ENCODE data around the gene RNF141. TPM values are rescaled to one million over a fixed set of nuclear protein-coding genes. Genes with fewer than 3 reads are reported as not detected.

RNF141 gene
- total and polyA plus RNA-seq, 2 of the 13 experiments (the other 11 are each of a cell fraction or from before 2014, with no cell fraction given), result 9.3 to 22.4 TPM

GRCh38 chr11:10526974-10527918 is 13.7 kb downstream of the RNF141 start:
- H3K4me2 ChIP-seq (ENCODE audit: low read depth, low read length), result no peak overlapping the region
- in situ Hi-C loops (cut with HindIII; ENCODE audit: extremely low pct_ligation_motif_present, low pct_unique_long_range_greater_than_20kb) (no loop called here), intact Hi-C loops (cut with micrococcal nuclease; ENCODE audit: unreplicated experiment) (no loop called here)
- FAIRE-seq (no peak), ATAC-seq (no peak), DNase-seq (ENCODE audit: low spot score) (no peak)
- H2AFZ ChIP-seq (ENCODE audit: low read length), result no peak overlapping the region
- no peaks in the 10 kb centered on the region for H3K9me3 ChIP-seq (ENCODE audit: low read length)
- ChIA-PET POLR2A (no interaction called here), CTCF (ENCODE audit: low intra/inter-chr PET ratio, low total read pairs) (no interaction called here)
- no peaks in the 10 kb centered on the region for H3K79me2 ChIP-seq (ENCODE audit: insufficient read depth, low read length)
- H4K20me1 ChIP-seq (ENCODE audit: insufficient read depth, low read length), result no peaks in the 10 kb centered on the region
- peaks cover 4 to 29% of the 10 kb centered on the region in 2 experiments for H3K36me3 ChIP-seq (replicated peaks in 1 of 2; ENCODE audit: control insufficient read depth in 1 of 2, insufficient read depth in 2 of 2, low read length in 2 of 2)
- H3K27me3 ChIP-seq (ENCODE audit: control insufficient read depth in 1 of 2, insufficient read depth in 2 of 2, low read length in 2 of 2), result no peaks in the 10 kb centered on the region
- H3K9ac ChIP-seq (ENCODE audit: insufficient read depth, low read depth, low read length), result no peak overlapping the region
- BruUV-seq (replicated peaks), result no TSS peak
- H3K4me3 ChIP-seq (replicated peaks in 1 of 3; ENCODE audit: insufficient read depth in 1 of 3, low read depth in 2 of 3, low read length in 3 of 3), result no peak overlapping the region
- H3K27ac ChIP-seq (ENCODE audit: extremely low read length, insufficient read depth, low read length), result no peak overlapping the region
- WGBS (ENCODE audit: low lambda C conversion rate), result 96% methylated on average over 6 of the region's 6 CpGs
- H3K4me1 ChIP-seq (ENCODE audit: insufficient read depth, low read length), result peaks cover 6% of the 10 kb centered on the region; the same call in 1 of the 2 replicates
- TF ChIP-seq ZNF530 (CRISPR knock-in tag; IDR thresholded peaks at IDR 0.05; ENCODE audit: low read depth), result no peak
- no peak for TF ChIP-seq ZKSCAN1 (IDR thresholded peaks at IDR 0.05; ENCODE audit: low read length)
- TF ChIP-seq CERS6 (CRISPR knock-in tag; IDR thresholded peaks at IDR 0.05), result no peak
- TF ChIP-seq, protein P1, sequence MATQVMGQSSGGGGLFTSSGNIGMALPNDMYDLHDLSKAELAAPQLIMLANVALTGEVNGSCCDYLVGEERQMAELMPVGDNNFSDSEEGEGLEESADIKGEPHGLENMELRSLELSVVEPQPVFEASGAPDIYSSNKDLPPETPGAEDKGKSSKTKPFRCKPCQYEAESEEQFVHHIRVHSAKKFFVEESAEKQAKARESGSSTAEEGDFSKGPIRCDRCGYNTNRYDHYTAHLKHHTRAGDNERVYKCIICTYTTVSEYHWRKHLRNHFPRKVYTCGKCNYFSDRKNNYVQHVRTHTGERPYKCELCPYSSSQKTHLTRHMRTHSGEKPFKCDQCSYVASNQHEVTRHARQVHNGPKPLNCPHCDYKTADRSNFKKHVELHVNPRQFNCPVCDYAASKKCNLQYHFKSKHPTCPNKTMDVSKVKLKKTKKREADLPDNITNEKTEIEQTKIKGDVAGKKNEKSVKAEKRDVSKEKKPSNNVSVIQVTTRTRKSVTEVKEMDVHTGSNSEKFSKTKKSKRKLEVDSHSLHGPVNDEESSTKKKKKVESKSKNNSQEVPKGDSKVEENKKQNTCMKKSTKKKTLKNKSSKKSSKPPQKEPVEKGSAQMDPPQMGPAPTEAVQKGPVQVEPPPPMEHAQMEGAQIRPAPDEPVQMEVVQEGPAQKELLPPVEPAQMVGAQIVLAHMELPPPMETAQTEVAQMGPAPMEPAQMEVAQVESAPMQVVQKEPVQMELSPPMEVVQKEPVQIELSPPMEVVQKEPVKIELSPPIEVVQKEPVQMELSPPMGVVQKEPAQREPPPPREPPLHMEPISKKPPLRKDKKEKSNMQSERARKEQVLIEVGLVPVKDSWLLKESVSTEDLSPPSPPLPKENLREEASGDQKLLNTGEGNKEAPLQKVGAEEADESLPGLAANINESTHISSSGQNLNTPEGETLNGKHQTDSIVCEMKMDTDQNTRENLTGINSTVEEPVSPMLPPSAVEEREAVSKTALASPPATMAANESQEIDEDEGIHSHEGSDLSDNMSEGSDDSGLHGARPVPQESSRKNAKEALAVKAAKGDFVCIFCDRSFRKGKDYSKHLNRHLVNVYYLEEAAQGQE (IDR thresholded peaks at IDR 0.05; ENCODE audit: borderline replicate concordance in 1 of 2, low read depth in 1 of 2, low read length in 2 of 2), result no peak
- no peak for TF ChIP-seq ZNF703 (CRISPR knock-in tag; IDR thresholded peaks at IDR 0.05; ENCODE audit: borderline replicate concordance)
- TF ChIP-seq MAX (IDR thresholded peaks at IDR 0.05), result no peak
- TF ChIP-seq NCOA1 (CRISPR knock-in tag; IDR thresholded peaks at IDR 0.05), result no peak
- no peak for TF ChIP-seq HES4 (CRISPR knock-in tag; IDR thresholded peaks at IDR 0.05; ENCODE audit: borderline replicate concordance)
- TF ChIP-seq ZNF337 (CRISPR knock-in tag; IDR thresholded peaks at IDR 0.05; ENCODE audit: borderline replicate concordance, low read depth), result no peak
- TF ChIP-seq SIN3A (IDR thresholded peaks at IDR 0.05; ENCODE audit: borderline replicate concordance, low read depth, low read length), result no peak
- TF ChIP-seq, protein P2, sequence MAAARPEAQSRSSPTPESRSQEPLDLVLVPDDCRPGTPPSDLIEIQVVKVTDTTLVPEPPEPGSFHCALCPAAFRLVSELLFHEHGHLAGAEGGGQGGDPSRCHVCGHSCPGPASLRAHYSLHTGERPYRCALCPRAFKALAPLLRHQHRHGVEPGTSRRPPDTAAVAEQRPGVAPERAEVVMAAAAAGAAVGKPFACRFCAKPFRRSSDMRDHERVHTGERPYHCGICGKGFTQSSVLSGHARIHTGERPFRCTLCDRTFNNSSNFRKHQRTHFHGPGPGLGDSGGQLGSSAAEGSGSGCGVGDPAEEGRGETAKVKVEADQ (CRISPR knock-in tag; IDR thresholded peaks at IDR 0.05; ENCODE audit: borderline replicate concordance), result no peak
- no peak for TF ChIP-seq YY1 (IDR thresholded peaks at IDR 0.05; ENCODE audit: insufficient read depth, insufficient replicate concordance, low read depth, low read length)
- no peak for TF ChIP-seq CC2D1A (CRISPR knock-in tag; IDR thresholded peaks at IDR 0.05)
- TF ChIP-seq TARDBP (CRISPR knock-in tag; IDR thresholded peaks at IDR 0.05), result no peak
